OCI-LY1 (cell line): Measurements from ENCODE around the gene AP3M1.

Experiments
- CTCF ChIP-seq: fragments of 200-600 bp; sonication (generic), shearing (Covaris generic); IDR thresholded peaks from 2 replicates; pipeline ENCODE4 v1.5.1; 2017; ENCODE audit warnings: mild to moderate bottlenecking, antibody characterized with exemption, low read length, moderate library complexity, mixed read lengths
- EZH2 ChIP-seq: fragments of 200-600 bp; sonication (generic), shearing (Covaris generic); IDR thresholded peaks from 2 replicates; pipeline ENCODE4 v1.8.0; 2017; ENCODE audit warnings: borderline replicate concordance, mixed run types, mild to moderate bottlenecking, antibody characterized with exemption, low read length, moderate library complexity, mixed read lengths

DNA sequence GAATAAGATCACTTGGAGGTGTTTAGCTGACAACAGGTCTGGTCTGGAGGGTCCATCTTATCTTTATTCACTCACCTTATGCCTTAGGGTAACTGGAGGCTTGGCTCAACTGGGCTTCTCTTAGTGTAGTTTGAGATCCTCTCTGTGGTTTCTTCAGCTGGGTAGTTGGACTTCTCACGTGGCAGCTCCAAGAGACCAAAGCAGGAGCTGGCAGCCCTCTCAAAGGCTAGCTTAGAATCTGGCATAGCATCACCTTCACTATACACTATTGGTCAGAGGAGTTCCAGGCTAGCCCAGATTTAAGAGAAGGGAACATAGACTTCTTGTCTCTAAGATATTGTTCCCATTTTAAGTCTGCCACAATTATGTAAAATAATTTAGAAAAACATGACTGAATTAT, 16.8 kb upstream of the AP3M1 start:
- TF ChIP-seq CTCF (no peak), EZH2 (no peak)
